ENCODE measurements around the gene CHURC1.

DNA sequence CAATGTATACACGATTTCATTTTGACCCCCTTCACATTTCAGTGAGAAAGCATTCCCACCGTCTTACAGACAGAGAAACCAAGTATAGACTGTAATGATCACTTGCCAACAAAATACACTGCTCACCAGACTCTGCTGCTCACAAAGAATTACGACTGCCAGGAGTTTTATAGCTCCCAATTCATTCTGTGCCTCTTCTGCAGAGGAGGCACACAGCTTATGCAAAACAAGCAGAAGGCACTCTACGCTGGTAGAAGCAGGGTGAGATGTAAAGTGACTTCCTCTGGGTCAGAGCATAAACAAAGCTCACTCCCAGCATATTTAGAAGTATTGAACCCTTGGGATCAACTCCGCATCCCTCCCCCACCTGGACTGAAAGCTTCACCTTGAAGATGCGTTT is 49.1 kb upstream of the CHURC1 start:
- TF ChIP-seq, protein P1, sequence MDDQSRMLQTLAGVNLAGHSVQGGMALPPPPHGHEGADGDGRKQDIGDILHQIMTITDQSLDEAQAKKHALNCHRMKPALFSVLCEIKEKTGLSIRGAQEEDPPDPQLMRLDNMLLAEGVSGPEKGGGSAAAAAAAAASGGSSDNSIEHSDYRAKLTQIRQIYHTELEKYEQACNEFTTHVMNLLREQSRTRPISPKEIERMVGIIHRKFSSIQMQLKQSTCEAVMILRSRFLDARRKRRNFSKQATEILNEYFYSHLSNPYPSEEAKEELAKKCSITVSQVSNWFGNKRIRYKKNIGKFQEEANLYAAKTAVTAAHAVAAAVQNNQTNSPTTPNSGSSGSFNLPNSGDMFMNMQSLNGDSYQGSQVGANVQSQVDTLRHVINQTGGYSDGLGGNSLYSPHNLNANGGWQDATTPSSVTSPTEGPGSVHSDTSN (IDR thresholded peaks at IDR 0.05), result no peak
- TF ChIP-seq, protein P2, sequence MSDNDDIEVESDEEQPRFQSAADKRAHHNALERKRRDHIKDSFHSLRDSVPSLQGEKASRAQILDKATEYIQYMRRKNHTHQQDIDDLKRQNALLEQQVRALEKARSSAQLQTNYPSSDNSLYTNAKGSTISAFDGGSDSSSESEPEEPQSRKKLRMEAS (IDR thresholded peaks at IDR 0.05; ENCODE audit: low read depth), result no peak
- TF ChIP-seq TAF1 (IDR thresholded peaks at IDR 0.05; ENCODE audit: borderline replicate concordance, low read depth, low read length) (no peak), GABPA (IDR thresholded peaks at IDR 0.05; ENCODE audit: low read depth) (no peak), FOXJ3 (CRISPR knock-in tag; IDR thresholded peaks at IDR 0.05) (no peak), TCF12 (IDR thresholded peaks at IDR 0.05) (no peak), NRF1 (IDR thresholded peaks at IDR 0.05; ENCODE audit: low read depth, low read length) (no peak), EZH2phosphoT487 (IDR thresholded peaks at IDR 0.05; ENCODE audit: borderline replicate concordance, low read depth) (no peak), POLR2AphosphoS5 (IDR thresholded peaks at IDR 0.05; ENCODE audit: low read depth, low read length) (no peak)
- TF ChIP-seq, protein P3, sequence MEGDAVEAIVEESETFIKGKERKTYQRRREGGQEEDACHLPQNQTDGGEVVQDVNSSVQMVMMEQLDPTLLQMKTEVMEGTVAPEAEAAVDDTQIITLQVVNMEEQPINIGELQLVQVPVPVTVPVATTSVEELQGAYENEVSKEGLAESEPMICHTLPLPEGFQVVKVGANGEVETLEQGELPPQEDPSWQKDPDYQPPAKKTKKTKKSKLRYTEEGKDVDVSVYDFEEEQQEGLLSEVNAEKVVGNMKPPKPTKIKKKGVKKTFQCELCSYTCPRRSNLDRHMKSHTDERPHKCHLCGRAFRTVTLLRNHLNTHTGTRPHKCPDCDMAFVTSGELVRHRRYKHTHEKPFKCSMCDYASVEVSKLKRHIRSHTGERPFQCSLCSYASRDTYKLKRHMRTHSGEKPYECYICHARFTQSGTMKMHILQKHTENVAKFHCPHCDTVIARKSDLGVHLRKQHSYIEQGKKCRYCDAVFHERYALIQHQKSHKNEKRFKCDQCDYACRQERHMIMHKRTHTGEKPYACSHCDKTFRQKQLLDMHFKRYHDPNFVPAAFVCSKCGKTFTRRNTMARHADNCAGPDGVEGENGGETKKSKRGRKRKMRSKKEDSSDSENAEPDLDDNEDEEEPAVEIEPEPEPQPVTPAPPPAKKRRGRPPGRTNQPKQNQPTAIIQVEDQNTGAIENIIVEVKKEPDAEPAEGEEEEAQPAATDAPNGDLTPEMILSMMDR (IDR thresholded peaks at IDR 0.05), result no peak
- TF ChIP-seq, protein P4, sequence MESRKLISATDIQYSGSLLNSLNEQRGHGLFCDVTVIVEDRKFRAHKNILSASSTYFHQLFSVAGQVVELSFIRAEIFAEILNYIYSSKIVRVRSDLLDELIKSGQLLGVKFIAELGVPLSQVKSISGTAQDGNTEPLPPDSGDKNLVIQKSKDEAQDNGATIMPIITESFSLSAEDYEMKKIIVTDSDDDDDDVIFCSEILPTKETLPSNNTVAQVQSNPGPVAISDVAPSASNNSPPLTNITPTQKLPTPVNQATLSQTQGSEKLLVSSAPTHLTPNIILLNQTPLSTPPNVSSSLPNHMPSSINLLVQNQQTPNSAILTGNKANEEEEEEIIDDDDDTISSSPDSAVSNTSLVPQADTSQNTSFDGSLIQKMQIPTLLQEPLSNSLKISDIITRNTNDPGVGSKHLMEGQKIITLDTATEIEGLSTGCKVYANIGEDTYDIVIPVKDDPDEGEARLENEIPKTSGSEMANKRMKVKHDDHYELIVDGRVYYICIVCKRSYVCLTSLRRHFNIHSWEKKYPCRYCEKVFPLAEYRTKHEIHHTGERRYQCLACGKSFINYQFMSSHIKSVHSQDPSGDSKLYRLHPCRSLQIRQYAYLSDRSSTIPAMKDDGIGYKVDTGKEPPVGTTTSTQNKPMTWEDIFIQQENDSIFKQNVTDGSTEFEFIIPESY (IDR thresholded peaks at IDR 0.05; ENCODE audit: borderline replicate concordance, low read depth), result no peak

Measured in SK-N-SH (cell line).